Putamen (tissue), 1 donor: Measurements from ENCODE around the gene TANK.

ENCODE experiments used
- DNase-seq: peaks from one replicate; pipeline ENCODE4 v3.0.0-alpha.2; 2016; ENCODE audit warnings: low spot score

TANK gene

GRCh38 chr2:161134547-161135518, 25.4 kb upstream of the TANK start:
- DNase-seq: no peak

- no peak for DNase-seq
These were observed 24.2 kb upstream of the TANK start for GRCh38 chr2:161135951-161136593.

- DNase-seq: no peak
These were observed 23.4 kb upstream of the TANK start for GRCh38 chr2:161136696-161137324.

GRCh38 chr2:161138429-161138828, 21.8 kb upstream of the TANK start:
- no peak for DNase-seq

- DNase-seq: no peak
These were observed 20.9 kb upstream of the TANK start for GRCh38 chr2:161139098-161139987.

- no peak for DNase-seq
These were observed 19.2 kb upstream of the TANK start for GRCh38 chr2:161141033-161141432.

GRCh38 chr2:161146209-161146775, 13.9 kb upstream of the TANK start:
- no peak for DNase-seq

- no peak for DNase-seq
These were observed 13.2 kb upstream of the TANK start for GRCh38 chr2:161146996-161147395.

GRCh38 chr2:161147856-161148255, 12.4 kb upstream of the TANK start:
- no peak for DNase-seq

- no peak for DNase-seq
These were observed 9.5 kb upstream of the TANK start for GRCh38 chr2:161150704-161151103.

- no peak for DNase-seq
These were observed 7.9 kb upstream of the TANK start for GRCh38 chr2:161152302-161152701.

GRCh38 chr2:161158882-161159281, 1.3 kb upstream of the TANK start:
- DNase-seq: no peak

GRCh38 chr2:161159456-161160225, 587 bp upstream of the TANK start:
- DNase-seq: no peak

- no peak for DNase-seq
These were observed 962 bp downstream of the TANK start for GRCh38 chr2:161161074-161161706.

GRCh38 chr2:161163440-161163839, 3.2 kb downstream of the TANK start:
- DNase-seq: no peak

- DNase-seq: no peak
These were observed 3.9 kb downstream of the TANK start for GRCh38 chr2:161164161-161164560.

- DNase-seq: no peak
These were observed 5.0 kb downstream of the TANK start for GRCh38 chr2:161165266-161165665.

- DNase-seq: no peak
These were observed 5.6 kb downstream of the TANK start for GRCh38 chr2:161165811-161166210.

GRCh38 chr2:161166538-161167409, 6.5 kb downstream of the TANK start:
- no peak for DNase-seq
